Smooth muscle cell (in vitro differentiated cells): ENCODE data around the gene ATF4. TPM values are rescaled to one million over a fixed set of nuclear protein-coding genes. Genes with fewer than 3 reads are reported as not detected.

Experiments used
- DNase-seq: peaks from one replicate; lab custom pipeline; 2025; ENCODE audit not compliant: unreplicated experiment; lab: John Stamatoyannopoulos, UW
- H2AFZ ChIP-seq: fragments of 200-600 bp; sonication (generic); 2 replicates; pipeline ENCODE4 v1.6.0; 2016; ENCODE audit warnings: antibody characterized with exemption, low read depth, mild to moderate bottlenecking
- H3F3A ChIP-seq: fragments of 200-600 bp; sonication (generic); 2 replicates; pipeline ENCODE4 v1.6.0; 2017; ENCODE audit warnings: antibody characterized with exemption, low read depth
- H3K27ac ChIP-seq: fragments of 200-600 bp; sonication (generic); 2 replicates; pipeline ENCODE4 v1.5.1; 2016; ENCODE audit warnings: low read depth, mild to moderate bottlenecking
- H3K27me3 ChIP-seq: fragments of 200-600 bp; sonication (generic); 2 replicates; pipeline ENCODE4 v1.6.1; 2016; ENCODE audit warnings: low read depth, mild to moderate bottlenecking
- H3K36me3 ChIP-seq: fragments of 200-600 bp; sonication (generic); 2 replicates; pipeline ENCODE4 v1.5.1; 2016; ENCODE audit warnings: low read depth
- H3K4me1 ChIP-seq: fragments of 200-600 bp; sonication (generic); 2 replicates; pipeline ENCODE4 v1.5.1; 2016; ENCODE audit warnings: low read depth
- H3K4me2 ChIP-seq: fragments of 200-600 bp; sonication (generic); 2 replicates; pipeline ENCODE4 v1.6.0; 2016; ENCODE audit warnings: mild to moderate bottlenecking
- H3K4me3 ChIP-seq: fragments of 200-600 bp; sonication (generic); 2 replicates; pipeline ENCODE4 v1.5.1; 2016; ENCODE audit warnings: mild to moderate bottlenecking
- H3K79me2 ChIP-seq: fragments of 200-600 bp; sonication (generic); 2 replicates; pipeline ENCODE4 v1.6.0; 2016; ENCODE audit warnings: low read depth, mild to moderate bottlenecking
- H3K9ac ChIP-seq: fragments of 200-600 bp; sonication (generic); 2 replicates; pipeline ENCODE4 v1.6.0; 2016; ENCODE audit warnings: low read depth
- H3K9me3 ChIP-seq: fragments of 200-600 bp; sonication (generic); replicated peaks from 2 replicates; pipeline ENCODE4 v1.5.1; 2016; ENCODE audit warnings: low read depth
- H4K20me1 ChIP-seq: fragments of 200-600 bp; sonication (generic); 2 replicates; pipeline ENCODE4 v1.6.0; 2016; ENCODE audit warnings: low read depth
- WGBS: methylation state at CpG from one replicate; pipeline ENCODE4 v1.1.7; 2016; ENCODE audit warnings: low lambda C conversion rate; 5-methylcytosine and 5-hydroxymethylcytosine counted together
- polyA plus RNA-seq: library from polyadenylated mRNA; unstranded; fragments of >200 nt; fragmentation: Nextera tagmentation; extraction: Ambion mirVana; gene quantifications from 2 replicates; pipeline ENCODE4 v1.2.1, GENCODE V29; 2016
- total RNA-seq: library from RNA; depleted of rRNA; stranded (reverse); fragments of >200 nt; gene quantifications from 2 replicates; pipeline ENCODE4 v1.2.3, GENCODE V29; 2014
- TF ChIP-seq, protein P1 (sequence below): fragments of 200-600 bp; sonication (generic); IDR thresholded peaks from 2 replicates; pipeline ENCODE4 v1.5.1; 2017; ENCODE audit warnings: borderline replicate concordance, mild to moderate bottlenecking, antibody characterized with exemption; ENCODE audit not compliant: insufficient read depth, poor library complexity, severe bottlenecking

ATF4 gene
- total and polyA plus RNA-seq, 2 experiments from 2014 or later: 288 to 421 TPM

DNA sequence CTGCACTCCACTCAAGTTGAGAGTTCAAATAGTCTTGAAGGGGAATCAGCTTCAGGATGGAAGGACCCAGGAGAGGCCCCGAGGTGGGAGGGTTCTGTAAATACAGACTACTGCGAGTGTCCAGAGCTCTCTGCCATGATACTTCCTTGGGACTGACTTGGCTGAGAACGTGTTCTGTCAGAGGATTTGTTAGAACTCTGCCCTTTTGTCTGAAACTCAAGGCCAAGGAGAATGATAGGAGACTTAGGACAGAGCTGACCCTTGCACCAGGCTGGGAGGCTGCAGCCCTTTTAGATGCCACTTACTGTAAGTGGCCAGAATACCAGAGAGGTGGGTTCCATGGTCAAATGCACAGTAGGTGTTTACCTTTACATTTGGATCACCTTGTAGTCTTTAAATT lies 2.9 kb upstream of the ATF4 start:
- no peak for DNase-seq
- H3F3A ChIP-seq: peaks cover 22% of the 10 kb centered on the region
- peaks cover 30% of the 10 kb centered on the region for H3K79me2 ChIP-seq
- H2AFZ ChIP-seq: no peak overlapping the region
- 97% methylated on average over 3 of the region's 3 CpGs for WGBS
- H4K20me1 ChIP-seq: peaks cover 35% of the 10 kb centered on the region
- H3K36me3 ChIP-seq: no peaks in the 10 kb centered on the region
- H3K27ac ChIP-seq: peak overlapping the region; percentile 99
- TF ChIP-seq, protein P1, sequence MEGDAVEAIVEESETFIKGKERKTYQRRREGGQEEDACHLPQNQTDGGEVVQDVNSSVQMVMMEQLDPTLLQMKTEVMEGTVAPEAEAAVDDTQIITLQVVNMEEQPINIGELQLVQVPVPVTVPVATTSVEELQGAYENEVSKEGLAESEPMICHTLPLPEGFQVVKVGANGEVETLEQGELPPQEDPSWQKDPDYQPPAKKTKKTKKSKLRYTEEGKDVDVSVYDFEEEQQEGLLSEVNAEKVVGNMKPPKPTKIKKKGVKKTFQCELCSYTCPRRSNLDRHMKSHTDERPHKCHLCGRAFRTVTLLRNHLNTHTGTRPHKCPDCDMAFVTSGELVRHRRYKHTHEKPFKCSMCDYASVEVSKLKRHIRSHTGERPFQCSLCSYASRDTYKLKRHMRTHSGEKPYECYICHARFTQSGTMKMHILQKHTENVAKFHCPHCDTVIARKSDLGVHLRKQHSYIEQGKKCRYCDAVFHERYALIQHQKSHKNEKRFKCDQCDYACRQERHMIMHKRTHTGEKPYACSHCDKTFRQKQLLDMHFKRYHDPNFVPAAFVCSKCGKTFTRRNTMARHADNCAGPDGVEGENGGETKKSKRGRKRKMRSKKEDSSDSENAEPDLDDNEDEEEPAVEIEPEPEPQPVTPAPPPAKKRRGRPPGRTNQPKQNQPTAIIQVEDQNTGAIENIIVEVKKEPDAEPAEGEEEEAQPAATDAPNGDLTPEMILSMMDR: no peak
- no peaks in the 10 kb centered on the region for H3K9me3 ChIP-seq
- peaks cover 17% of the 10 kb centered on the region for H3K4me1 ChIP-seq
- no peaks in the 10 kb centered on the region for H3K27me3 ChIP-seq
- H3K4me2 ChIP-seq: no peak overlapping the region
- H3K9ac ChIP-seq: no peak overlapping the region
- no peak overlapping the region for H3K4me3 ChIP-seq

DNA sequence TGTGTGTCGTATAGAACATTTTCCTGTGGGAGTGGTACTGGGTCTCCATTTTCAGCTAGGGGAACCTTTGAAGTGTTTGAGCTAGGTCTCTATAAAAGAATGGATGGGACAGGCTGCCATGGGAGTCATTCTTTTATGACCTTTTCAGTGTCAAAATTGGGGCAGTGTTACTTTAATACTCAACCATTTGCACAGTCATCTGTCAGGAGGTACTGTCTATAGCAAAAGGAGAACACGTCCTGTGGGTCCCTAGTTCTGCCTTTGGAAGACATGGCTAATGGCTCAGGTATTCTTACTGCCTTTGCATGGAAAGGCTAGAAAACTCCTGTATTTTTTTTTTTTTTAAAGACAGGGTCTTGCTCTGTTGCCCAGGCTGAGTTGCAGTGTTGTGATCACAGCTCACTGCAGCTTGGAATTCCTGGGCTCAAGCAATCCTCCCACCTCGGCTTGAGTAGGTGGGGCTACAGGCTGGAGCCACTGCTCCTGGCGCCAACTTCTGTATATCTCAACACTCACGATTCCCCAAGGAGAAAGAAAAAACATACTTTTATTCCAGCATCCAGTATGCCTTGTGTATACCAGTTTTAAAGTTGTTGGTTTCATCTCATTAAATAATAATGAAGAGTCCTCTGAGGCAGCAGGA lies 2.1 kb upstream of the ATF4 start:
- H3F3A ChIP-seq: peaks cover 29% of the 10 kb centered on the region
- no peak for DNase-seq
- WGBS: 59% methylated on average over 5 of the region's 5 CpGs
- H3K36me3 ChIP-seq: no peaks in the 10 kb centered on the region
- H3K79me2 ChIP-seq: peaks cover 38% of the 10 kb centered on the region
- no peaks in the 10 kb centered on the region for H3K9me3 ChIP-seq
- no peak overlapping the region for H3K9ac ChIP-seq
- TF ChIP-seq, protein P1: no peak
- peak overlapping the region; percentile 87 for H3K4me2 ChIP-seq
- H2AFZ ChIP-seq: no peak overlapping the region
- peaks cover 43% of the 10 kb centered on the region for H4K20me1 ChIP-seq
- H3K4me1 ChIP-seq: peaks cover 22% of the 10 kb centered on the region
- peak overlapping the region; percentile 99 for H3K27ac ChIP-seq
- peak overlapping the region; percentile 95 for H3K4me3 ChIP-seq
- H3K27me3 ChIP-seq: no peaks in the 10 kb centered on the region

DNA sequence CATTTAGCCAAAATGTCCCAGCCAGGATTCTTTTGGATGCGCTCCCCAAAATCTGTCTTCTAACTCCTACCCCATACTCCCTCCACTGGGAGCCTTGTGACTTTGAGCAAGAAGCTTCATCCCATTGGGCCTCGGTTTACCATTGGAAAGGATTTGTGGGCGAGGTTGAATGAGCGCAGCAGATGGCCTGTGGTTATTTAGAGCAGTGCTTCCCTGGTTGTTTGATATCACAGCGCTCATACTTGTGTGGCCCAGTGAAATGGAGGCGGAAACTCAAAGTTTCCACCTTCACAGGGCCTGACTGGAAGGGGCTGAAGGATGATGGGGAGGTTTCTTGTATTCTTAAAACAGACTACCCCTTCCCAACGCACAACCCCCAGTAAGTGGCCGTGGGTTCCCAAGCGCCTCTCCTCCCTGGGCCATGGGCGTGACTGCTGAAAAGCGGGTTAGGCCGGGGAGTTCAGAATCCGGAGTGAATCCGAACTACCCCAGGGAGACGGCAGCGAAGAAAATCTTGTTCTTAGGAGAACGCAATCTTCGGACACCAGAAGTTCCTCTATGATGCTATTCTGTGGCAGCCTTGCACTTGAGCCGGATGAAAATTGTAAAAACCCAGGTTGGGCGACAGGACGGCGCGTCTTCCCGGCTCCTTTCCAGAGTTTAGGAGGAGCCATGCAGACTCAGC lies 1.2 kb upstream of the ATF4 start:
- Histone ChIP-seq H3K9me3 (no peaks in the 10 kb centered on the region), H3K36me3 (no peaks in the 10 kb centered on the region), H4K20me1 (peaks cover 50% of the 10 kb centered on the region), H3K27me3 (no peaks in the 10 kb centered on the region), H3K4me3 (peak overlapping the region; percentile 95), H2AFZ (peak overlapping the region; percentile 60), H3K9ac (peak overlapping the region; percentile 99), H3F3A (peaks cover 32% of the 10 kb centered on the region), H3K27ac (peak overlapping the region; percentile 99), H3K4me2 (peak overlapping the region; percentile 87), H3K79me2 (peaks cover 38% of the 10 kb centered on the region), H3K4me1 (peaks cover 22% of the 10 kb centered on the region)
- TF ChIP-seq, protein P1: no peak
- no peak for DNase-seq
- 10% methylated on average over 24 of the region's 24 CpGs for WGBS
